COR-L47 (cell line): ENCODE measurements around the gene YIPF3.
"Not testable (repeated sequence)": the region's sequence is repeated elsewhere in the genome, so short reads cannot be mapped to it uniquely, and the experiment has no call there.

Experiments used
- DNase-seq: peaks from one replicate; lab custom pipeline; 2025; lab: John Stamatoyannopoulos, UW

Gene YIPF3

GRCh38 chr6:43493230-43493629, 23.5 kb downstream of the YIPF3 start:
- no peak for DNase-seq

GRCh38 chr6:43492673-43493072, 24.1 kb downstream of the YIPF3 start:
- no peak for DNase-seq

GRCh38 chr6:43491750-43492661, 24.7 kb downstream of the YIPF3 start:
- no peak for DNase-seq

GRCh38 chr6:43490523-43490939, 26.2 kb downstream of the YIPF3 start:
- DNase-seq = no peak

GRCh38 chr6:43489277-43490072, 27.3 kb downstream of the YIPF3 start:
- DNase-seq = no peak

GRCh38 chr6:43488667-43489276, 28.0 kb downstream of the YIPF3 start:
- DNase-seq = no peak

GRCh38 chr6:43481591-43482236, 35.0 kb downstream of the YIPF3 start:
- DNase-seq = no peak

- no peak for DNase-seq
Observed at GRCh38 chr6:43481075-43481474, 35.7 kb downstream of the YIPF3 start.

GRCh38 chr6:43478008-43478372, 38.7 kb downstream of the YIPF3 start:
- DNase-seq = no peak

- peak; percentile 88 for DNase-seq
Observed at GRCh38 chr6:43477235-43478007, 39.3 kb downstream of the YIPF3 start, which contains the start of gene TJAP1. TJAP1 (plus strand) TSS chr6:43477570; CDS start chr6:43499002, 21,432 bp downstream.

GRCh38 chr6:43476746-43477145, 40.0 kb downstream of the YIPF3 start:
- no peak for DNase-seq

GRCh38 chr6:43475516-43475915, 41.2 kb downstream of the YIPF3 start:
- DNase-seq = no peak

GRCh38 chr6:43472515-43472914, 44.2 kb downstream of the YIPF3 start:
- no peak for DNase-seq

- no peak for DNase-seq
Observed at GRCh38 chr6:43471399-43471798, 45.3 kb downstream of the YIPF3 start.

- no peak for DNase-seq
Observed at GRCh38 chr6:43469947-43470346, 46.8 kb downstream of the YIPF3 start.

GRCh38 chr6:43468748-43469681, 47.7 kb downstream of the YIPF3 start:
- no peak for DNase-seq

GRCh38 chr6:43468240-43468639, 48.5 kb downstream of the YIPF3 start:
- no peak for DNase-seq

- no peak for DNase-seq
Observed at GRCh38 chr6:43467752-43468151, 49.0 kb downstream of the YIPF3 start.

- not testable (repeated sequence) for DNase-seq
Observed at GRCh38 chr6:43467265-43467664, 49.5 kb downstream of the YIPF3 start.

- DNase-seq = no peak
Observed at GRCh38 chr6:43465948-43466347, 50.8 kb downstream of the YIPF3 start.
